ENCODE results near the gene ZNF592.
"Not testable (repeated sequence)": the region's sequence is repeated elsewhere in the genome, so short reads cannot be mapped to it uniquely, and the experiment has no call there.

Gene ZNF592

GRCh38 chr15:84749111-84749991 lies 959 bp downstream of the ZNF592 start:
- DNase-seq = peak; percentile 32

GRCh38 chr15:84750583-84751092 lies 2.2 kb downstream of the ZNF592 start:
- DNase-seq = no peak

- not testable (repeated sequence) for DNase-seq
These were observed 3.3 kb downstream of the ZNF592 start for GRCh38 chr15:84751721-84752120.

- no peak for DNase-seq
These were observed 3.8 kb downstream of the ZNF592 start for GRCh38 chr15:84752195-84752594.

DNA sequence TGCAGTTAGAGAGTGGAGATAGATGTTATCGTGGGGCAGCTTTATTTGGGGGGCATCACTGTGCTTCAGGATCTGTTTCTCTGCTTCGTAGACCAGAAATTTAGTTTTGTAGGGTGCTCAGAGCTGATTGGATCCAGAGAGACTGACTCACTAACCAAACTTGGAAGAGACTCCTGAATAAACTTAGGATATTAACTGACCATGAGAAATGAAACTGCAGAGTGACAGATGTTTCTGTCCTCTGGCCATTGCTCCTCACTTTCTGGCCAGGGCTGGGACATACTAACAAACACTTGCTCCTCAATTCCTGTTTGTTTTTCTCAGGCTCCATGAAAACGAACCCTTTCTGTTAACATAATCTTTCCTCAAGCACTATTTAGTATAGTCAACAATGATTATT lies 4.3 kb downstream of the ZNF592 start:
- DNase-seq = no peak

- not testable (repeated sequence) for DNase-seq
These were observed 6.5 kb downstream of the ZNF592 start for GRCh38 chr15:84754889-84755288.

GRCh38 chr15:84755736-84756527 lies 7.5 kb downstream of the ZNF592 start:
- DNase-seq = no peak

- no peak for DNase-seq
These were observed 10.6 kb downstream of the ZNF592 start for GRCh38 chr15:84759018-84759417.

DNA sequence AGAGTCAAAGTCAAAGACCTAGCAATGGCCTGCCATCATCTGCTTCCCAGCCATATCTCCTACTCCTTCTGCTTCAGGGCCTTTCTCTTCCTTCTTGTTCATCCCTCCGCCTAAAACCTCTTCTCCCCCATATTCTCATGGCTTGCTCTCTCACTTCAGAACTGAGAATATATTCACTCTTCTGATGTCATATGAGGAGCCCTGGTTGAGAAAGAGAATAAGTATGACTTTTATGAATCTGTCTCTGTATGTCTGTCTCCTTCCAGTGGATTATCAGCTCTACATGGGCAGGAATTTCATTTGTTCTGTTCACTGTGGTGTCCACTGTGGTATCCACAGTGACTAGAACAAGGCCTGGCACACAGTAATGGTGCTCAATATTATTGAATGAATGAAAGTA lies 11.8 kb downstream of the ZNF592 start:
- no peak for DNase-seq

DNA sequence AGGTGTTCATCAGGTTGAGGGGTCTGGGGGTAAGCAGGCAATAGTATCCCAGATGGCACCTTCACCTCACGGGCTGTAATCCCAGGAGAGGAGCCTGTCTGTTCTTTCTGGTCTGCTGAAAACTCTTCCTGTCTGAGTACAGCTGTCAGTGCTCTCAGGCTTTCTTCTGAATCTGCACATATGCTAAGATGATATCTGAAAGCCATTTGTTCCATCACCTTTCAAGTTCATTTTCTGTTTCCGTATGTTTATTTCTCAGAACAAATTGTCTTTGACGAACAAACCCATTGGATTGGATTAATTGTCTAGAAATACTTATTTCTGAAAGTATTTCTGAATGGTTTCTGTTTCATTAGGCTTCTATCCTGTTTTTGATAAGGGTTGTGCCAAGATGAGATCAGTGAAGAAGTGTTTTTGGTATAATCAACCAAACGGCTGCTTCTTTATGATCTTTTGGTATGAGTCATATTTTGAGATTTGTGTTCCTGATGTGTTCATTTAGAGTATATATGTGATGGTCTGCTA lies 13.3 kb downstream of the ZNF592 start:
- DNase-seq = no peak

DNA sequence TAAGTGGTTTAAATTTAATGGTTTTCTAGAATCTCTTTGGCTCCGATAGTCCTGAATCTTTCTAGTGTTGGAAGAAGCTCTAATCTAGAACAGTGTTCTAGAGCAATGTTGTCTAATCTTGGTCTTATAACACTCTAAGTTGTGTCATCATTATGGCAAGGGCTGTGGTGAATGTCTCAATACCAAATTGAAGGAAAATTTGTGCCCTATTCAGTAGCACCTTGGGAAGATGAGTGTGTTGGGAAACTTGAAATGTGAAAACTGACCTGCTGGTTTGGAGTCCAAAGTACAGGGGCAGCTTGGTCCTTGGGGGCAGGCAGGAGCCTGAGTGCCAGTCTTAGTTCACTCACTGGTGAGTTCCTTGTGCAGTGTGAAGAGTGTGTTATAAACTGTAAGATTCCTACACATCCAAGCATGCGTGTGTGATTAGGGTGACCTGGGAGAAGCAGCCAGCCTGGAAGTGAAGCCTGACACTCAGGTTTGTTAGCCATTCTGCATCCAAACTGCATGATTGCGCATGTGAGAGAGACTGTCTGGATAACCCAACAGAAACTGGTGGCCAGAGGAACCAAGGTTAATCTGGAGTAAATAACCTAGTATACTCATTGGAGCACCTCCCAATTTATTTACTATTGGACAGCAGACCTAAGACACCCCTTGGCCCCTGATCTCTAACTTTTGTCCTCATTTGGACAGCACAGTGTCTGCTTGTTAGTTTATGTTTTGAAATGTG lies 14.6 kb downstream of the ZNF592 start:
- DNase-seq = no peak

DNA sequence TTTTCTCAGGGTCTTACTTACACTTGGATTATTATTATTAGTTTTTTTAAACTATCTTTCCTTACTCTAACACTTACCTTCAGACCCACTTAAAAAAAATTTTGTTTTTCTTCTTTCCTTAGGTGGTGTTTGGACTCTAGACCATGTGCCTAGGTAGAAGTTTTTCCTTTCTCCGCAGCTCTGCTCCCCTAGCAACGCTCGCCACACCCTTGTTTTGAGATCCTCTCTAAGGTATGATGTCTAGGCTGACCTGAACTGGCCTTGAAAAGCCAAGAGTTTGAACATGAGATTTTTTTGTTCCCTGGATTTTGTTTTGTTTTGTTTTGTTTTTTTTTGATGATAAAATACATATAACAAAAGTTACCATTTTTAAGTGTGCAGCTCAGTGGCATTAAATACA lies 16.2 kb downstream of the ZNF592 start:
- DNase-seq = no peak

DNA sequence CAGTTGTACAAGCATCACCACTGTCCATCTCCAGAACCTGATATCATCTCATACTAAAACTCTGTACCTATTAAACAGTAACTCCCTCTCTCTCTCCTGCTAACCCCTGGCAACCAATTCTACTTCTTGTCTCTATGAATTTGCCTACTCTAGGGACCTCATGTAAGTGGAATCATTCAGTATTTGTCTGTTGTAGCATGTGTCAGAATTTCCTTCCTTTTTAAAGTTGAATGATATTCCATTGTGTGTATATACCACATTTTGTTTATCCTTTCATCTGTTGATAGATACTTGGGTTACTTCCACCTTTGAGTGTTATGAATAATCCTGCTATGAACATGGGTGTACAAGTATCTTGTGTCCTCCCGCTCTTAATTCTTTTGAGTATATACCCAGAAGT lies 16.6 kb downstream of the ZNF592 start:
- DNase-seq = no peak

GRCh38 chr15:84765675-84766074 lies 17.3 kb downstream of the ZNF592 start:
- DNase-seq = no peak

DNA sequence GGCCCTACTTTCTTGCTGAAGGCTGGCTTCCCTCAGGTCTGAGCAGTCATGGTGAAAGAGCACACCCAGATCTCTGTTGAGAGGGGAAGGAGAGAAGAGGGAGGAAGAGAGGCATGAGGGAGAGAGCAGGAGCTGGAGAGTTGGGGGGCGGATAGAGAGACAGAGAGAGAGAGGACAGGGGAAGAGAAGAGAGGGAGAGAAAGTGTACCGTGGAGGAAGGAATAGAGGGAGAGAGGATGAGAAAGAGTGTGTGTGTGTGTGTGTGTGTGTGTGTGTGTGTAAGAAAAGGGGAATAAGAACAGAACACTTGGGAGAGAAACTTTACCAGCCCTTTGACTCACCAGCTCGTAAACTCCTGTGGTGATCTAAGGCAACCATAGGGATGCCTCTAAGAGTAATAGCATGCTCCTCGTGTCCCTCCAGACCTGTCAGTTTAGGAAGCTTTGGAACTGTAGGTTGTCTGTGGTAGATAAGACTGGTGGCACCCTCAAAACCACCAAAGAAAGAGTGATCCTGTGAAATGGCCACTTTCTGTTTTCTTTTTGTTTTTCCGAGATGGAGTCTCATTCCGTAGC lies 18.2 kb downstream of the ZNF592 start:
- DNase-seq = no peak

GRCh38 chr15:84772031-84772430 lies 23.6 kb downstream of the ZNF592 start:
- no peak for DNase-seq

DNA sequence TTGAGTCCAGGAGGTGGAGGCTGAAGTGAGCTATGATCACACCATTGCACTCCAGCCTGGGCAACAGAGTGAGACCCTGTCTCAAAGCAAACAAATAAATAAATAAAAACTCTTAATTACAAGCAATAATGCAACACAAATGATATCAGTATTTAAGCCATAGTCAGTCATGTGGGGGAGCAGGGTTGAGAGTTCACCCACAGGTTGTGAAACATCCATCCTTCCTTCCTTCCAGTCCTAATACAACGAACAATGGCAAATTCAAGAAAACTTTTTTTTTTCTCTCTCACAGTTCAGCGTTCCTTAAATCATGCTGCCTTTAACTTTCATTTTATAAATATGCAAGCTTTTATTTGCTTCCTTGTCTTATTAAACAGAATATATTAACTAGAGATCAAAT lies 24.1 kb downstream of the ZNF592 start:
- DNase-seq = no peak

- DNase-seq = no peak
These were observed 25.3 kb downstream of the ZNF592 start for GRCh38 chr15:84773716-84774115.

- DNase-seq = no peak
These were observed 27.6 kb downstream of the ZNF592 start for GRCh38 chr15:84775867-84776449.

DNA sequence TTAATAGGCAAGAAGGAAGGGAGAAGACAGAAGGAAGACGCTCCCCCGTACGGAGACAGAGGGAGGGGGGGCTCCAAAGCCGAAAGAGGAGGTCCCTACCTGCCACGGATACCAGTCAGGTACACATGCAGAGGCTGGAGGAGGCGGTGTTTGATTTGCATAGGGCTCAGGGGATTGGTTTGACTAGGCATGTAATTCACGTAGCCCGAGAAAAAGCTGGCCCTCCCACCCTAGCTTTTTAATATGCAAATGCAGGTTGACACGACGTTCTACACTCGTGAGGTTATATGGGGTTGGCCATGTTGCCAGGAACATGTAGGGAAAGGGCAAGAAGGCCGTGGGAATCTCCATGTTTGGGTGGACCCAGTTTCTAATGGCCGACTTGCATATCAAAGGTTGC lies 29.8 kb downstream of the ZNF592 start:
- DNase-seq = no peak

- no peak for DNase-seq
These were observed 32.1 kb downstream of the ZNF592 start for GRCh38 chr15:84780492-84780891.

DNA sequence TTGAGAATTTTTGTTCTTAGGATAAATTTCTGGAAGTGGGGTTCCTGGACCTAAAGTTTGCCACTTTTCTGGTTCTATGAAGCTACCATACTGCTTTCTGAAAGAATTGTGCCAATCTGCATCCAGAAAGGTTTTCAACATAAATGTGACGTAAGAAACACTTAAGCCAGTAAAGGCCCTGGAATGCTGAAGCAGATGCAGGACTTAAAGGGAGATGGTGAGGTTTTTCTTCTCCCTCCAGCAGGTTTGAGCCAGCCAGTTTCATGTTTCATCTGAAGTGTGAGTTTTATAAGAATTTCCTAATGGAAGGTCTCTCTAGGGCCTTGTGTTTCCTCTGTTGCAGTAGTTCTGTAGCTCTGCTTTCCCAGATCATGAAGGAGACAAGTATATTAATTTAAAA lies 33.1 kb downstream of the ZNF592 start:
- no peak for DNase-seq
